Measurements from ENCODE around the gene ASTN2. TPM values are rescaled to one million over a fixed set of nuclear protein-coding genes. Genes with fewer than 3 reads are reported as not detected.

ASTN2 gene
- total RNA-seq, 1 experiment from 2014 or later: 4.8 TPM

DNA sequence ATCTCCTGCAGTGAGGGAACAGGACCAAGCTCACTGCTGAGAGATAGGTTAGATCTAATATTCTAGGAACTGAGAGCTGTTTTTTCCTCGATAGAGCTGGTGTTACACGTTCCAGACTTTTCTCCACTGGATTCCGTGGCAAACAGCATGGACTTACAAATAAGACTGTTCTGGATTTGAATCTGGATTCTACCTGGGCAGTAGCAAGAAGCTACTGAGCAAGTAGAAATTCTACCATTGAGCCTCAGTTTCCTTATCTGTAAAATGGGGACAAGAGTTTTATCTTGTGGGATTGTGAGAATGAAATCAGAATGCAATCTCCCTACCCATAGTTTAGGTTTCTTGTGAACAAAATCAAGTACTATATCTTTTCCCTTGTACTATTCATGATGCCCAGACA is 966.4 kb downstream of the ASTN2 start:
- TF ChIP-seq REST (IDR thresholded peaks at IDR 0.05; ENCODE audit: low read depth) (no peak), EZH2phosphoT487 (IDR thresholded peaks at IDR 0.05; ENCODE audit: borderline replicate concordance) (no peak), SP1 (IDR thresholded peaks at IDR 0.05; ENCODE audit: low read depth) (no peak), ZBTB33 (IDR thresholded peaks at IDR 0.05; ENCODE audit: extremely low read depth, insufficient replicate concordance, low read length) (no peak), SRF (IDR thresholded peaks at IDR 0.05; ENCODE audit: low read depth) (no peak), RAD21 (IDR thresholded peaks at IDR 0.05; ENCODE audit: low read depth) (no peak), POLR2AphosphoS5 (IDR thresholded peaks at IDR 0.05; ENCODE audit: low read depth, low read length) (no peak), CEBPB (IDR thresholded peaks at IDR 0.05; ENCODE audit: low read depth) (no peak)
- intact Hi-C loops (cut with micrococcal nuclease): no loop called here
- ChIA-PET CTCF (no interaction called here), POLR2A (no interaction called here), RAD21 (ENCODE audit: low non-redundant PET in 1 of 2, low total read pairs in 2 of 2, uncharacterized antibody in 2 of 2, unreplicated experiment in 2 of 2) (no interaction called here)
- no peak for ATAC-seq
- H3K79me2 ChIP-seq (ENCODE audit: insufficient read depth, low read length): no peaks in the 10 kb centered on the region
- H3K9ac ChIP-seq (ENCODE audit: low read length): no peak overlapping the region
- H3K36me3 ChIP-seq (ENCODE audit: control insufficient read depth in 1 of 2, insufficient read depth in 2 of 2, low read length in 2 of 2): no peaks in the 10 kb centered on the region
- no peaks in the 10 kb centered on the region for H3K9me2 ChIP-seq (ENCODE audit: insufficient read depth)
- H3K4me1 ChIP-seq (ENCODE audit: control insufficient read depth in 1 of 2, insufficient read depth in 2 of 2, low read length in 2 of 2): no peaks in the 10 kb centered on the region
- no peaks in the 10 kb centered on the region for H3K27me3 ChIP-seq (ENCODE audit: insufficient read depth, low read length)
- no TSS peak for BruUV-seq (replicated peaks)
- H3K4me2 ChIP-seq (ENCODE audit: low read length): no peak overlapping the region
- H3K9me3 ChIP-seq (ENCODE audit: control insufficient read depth in 1 of 2, insufficient read depth in 1 of 2, low read depth in 1 of 2, low read length in 2 of 2): no peaks in the 10 kb centered on the region
- no peak for DNase-seq (ENCODE audit: low read depth, low spot score)
- H3K4me3 ChIP-seq (replicated peaks in 1 of 2; ENCODE audit: low read depth in 1 of 2, low read length in 2 of 2): no peak overlapping the region
- H4K20me1 ChIP-seq (ENCODE audit: insufficient read depth): no peaks in the 10 kb centered on the region
- H3K27ac ChIP-seq (ENCODE audit: low read depth, low read length): no peak overlapping the region
- H2AFZ ChIP-seq (ENCODE audit: low read depth, low read length, poor library complexity, severe bottlenecking): no peak overlapping the region
